Loucy (cell line): ENCODE results near the gene MOG.

Experiments
- H2AFZ ChIP-seq: fragments of 200-600 bp; sonication (generic); 2 replicates; pipeline ENCODE4 v1.6.0; 2016; ENCODE audit warnings: antibody characterized with exemption, mild to moderate bottlenecking, low read length, moderate library complexity
- H3F3A ChIP-seq: fragments of 200-600 bp; 2 replicates; pipeline ENCODE4 v1.6.0; 2016; ENCODE audit warnings: antibody characterized with exemption, low read depth, mild to moderate bottlenecking
- H3K27me3 ChIP-seq: fragments of 200-600 bp; sonication (generic); 2 replicates; pipeline ENCODE4 v1.6.1; 2014; ENCODE audit warnings: low read length, mild to moderate bottlenecking; ENCODE audit not compliant: insufficient read depth, poor library complexity, severe bottlenecking
- H3K36me3 ChIP-seq: fragments of 200-600 bp; sonication (generic); 2 replicates; pipeline ENCODE4 v1.6.1; 2016; ENCODE audit warnings: low read length; ENCODE audit not compliant: insufficient read depth
- H3K4me1 ChIP-seq: fragments of 200-600 bp; sonication (generic); 2 replicates; pipeline ENCODE4 v1.5.1; 2014; ENCODE audit warnings: low read length, mild to moderate bottlenecking; ENCODE audit not compliant: insufficient read depth, poor library complexity, severe bottlenecking
- H3K4me2 ChIP-seq: fragments of 200-600 bp; sonication (generic); 2 replicates; pipeline ENCODE4 v1.6.0; 2014; ENCODE audit warnings: antibody characterized with exemption, low read length, low read depth, mild to moderate bottlenecking; ENCODE audit not compliant: poor library complexity, severe bottlenecking
- H3K4me3 ChIP-seq: fragments of 200-600 bp; sonication (generic); 2 replicates; pipeline ENCODE4 v1.5.1; 2014; ENCODE audit warnings: low read length, mild to moderate bottlenecking, mixed read lengths; ENCODE audit not compliant: poor library complexity, severe bottlenecking
- H3K79me2 ChIP-seq: fragments of 200-600 bp; sonication (generic); 2 replicates; pipeline ENCODE4 v1.6.1; 2014; ENCODE audit warnings: low read length; ENCODE audit not compliant: insufficient read depth
- H3K9ac ChIP-seq: fragments of 200-600 bp; sonication (generic); 2 replicates; pipeline ENCODE4 v1.6.0; 2014; ENCODE audit warnings: mild to moderate bottlenecking, low read depth, low read length, moderate library complexity; ENCODE audit not compliant: poor library complexity, severe bottlenecking
- H3K9me2 ChIP-seq: fragments of 200-600 bp; sonication (generic); replicated peaks from 2 replicates; pipeline ENCODE4 v1.6.1; 2016; ENCODE audit warnings: low read depth, low read length, mixed read lengths
- H3K9me3 ChIP-seq: fragments of 200-600 bp; sonication (generic); 2 replicates; pipeline ENCODE4 v1.6.1; 2014; ENCODE audit warnings: mild to moderate bottlenecking, antibody characterized with exemption, low read length, low read depth; ENCODE audit not compliant: insufficient read depth
- H4K20me1 ChIP-seq: fragments of 200-600 bp; sonication (generic); 2 replicates; pipeline ENCODE4 v1.6.0; 2014; ENCODE audit warnings: antibody characterized with exemption, low read length, mild to moderate bottlenecking; ENCODE audit not compliant: insufficient read depth, poor library complexity, severe bottlenecking
- CTCF ChIP-seq: fragments of 200-600 bp; sonication (generic); conservative IDR thresholded peaks from 2 replicates; pipeline ENCODE4 v1.5.1; 2014; ENCODE audit warnings: mild to moderate bottlenecking, antibody characterized with exemption, low read length
- EZH2phosphoT487 ChIP-seq: fragments of 200-600 bp; IDR thresholded peaks from 2 replicates; pipeline ENCODE4 v1.6.1; 2018; ENCODE audit warnings: antibody characterized with exemption, mild to moderate bottlenecking, moderate library complexity, borderline replicate concordance

Gene MOG

GRCh38 chr6:29720863-29721262, 64.0 kb downstream of the MOG start:
- no peak overlapping the region for H3K9ac ChIP-seq
- H3K4me1 ChIP-seq, result peaks cover 7% of the 10 kb centered on the region
- peaks cover 7% of the 10 kb centered on the region for H4K20me1 ChIP-seq
- no peak overlapping the region for H2AFZ ChIP-seq
- no peaks in the 10 kb centered on the region for H3K9me2 ChIP-seq
- TF ChIP-seq CTCF, result peak; percentile 48
- TF ChIP-seq EZH2phosphoT487, result no peak
- H3K27me3 ChIP-seq, result peaks cover 5% of the 10 kb centered on the region
- peaks cover 16% of the 10 kb centered on the region; the same call in 1 of the 2 replicates for H3K79me2 ChIP-seq
- no peaks in the 10 kb centered on the region for H3K9me3 ChIP-seq
- no peak overlapping the region for H3K4me2 ChIP-seq
- no peaks in the 10 kb centered on the region for H3K36me3 ChIP-seq
- no peaks in the 10 kb centered on the region for H3F3A ChIP-seq
- no peak overlapping the region for H3K4me3 ChIP-seq
